Retinal pigment epithelial cell (primary cell): ENCODE data around the gene CFDP1.
"Not testable (repeated sequence)": the region's sequence is repeated elsewhere in the genome, so short reads cannot be mapped to it uniquely, and the experiment has no call there.

Experiments used
- DNase-seq: peaks from one replicate; pipeline ENCODE4 v3.0.0-alpha.2; 2010; ENCODE audit warnings: low read depth
- H3K4me3 ChIP-seq: 2 replicates; pipeline ENCODE4 v1.5.1; 2011; ENCODE audit warnings: mild to moderate bottlenecking, low read length, control low read depth, moderate library complexity
- CTCF ChIP-seq: conservative IDR thresholded peaks from 2 replicates; pipeline ENCODE4 v1.5.1; 2011; ENCODE audit warnings: low read depth, low read length, control low read depth, inconsistent platforms

CFDP1 gene

GRCh38 chr16:75286389-75286788 is 146.9 kb downstream of the CFDP1 start:
- no peak overlapping the region for H3K4me3 ChIP-seq
- DNase-seq = no peak
- TF ChIP-seq CTCF = no peak

GRCh38 chr16:75282466-75283281 is 150.6 kb downstream of the CFDP1 start:
- TF ChIP-seq CTCF = no peak
- no peak for DNase-seq
- H3K4me3 ChIP-seq = no peak overlapping the region

GRCh38 chr16:75281826-75282225 is 151.5 kb downstream of the CFDP1 start:
- no peak for DNase-seq
- TF ChIP-seq CTCF = no peak
- H3K4me3 ChIP-seq = no peak overlapping the region

- H3K4me3 ChIP-seq = not testable (repeated sequence)
These were observed 152.3 kb downstream of the CFDP1 start for GRCh38 chr16:75281009-75281408.

GRCh38 chr16:75280331-75280804 is 152.9 kb downstream of the CFDP1 start:
- TF ChIP-seq CTCF = no peak
- DNase-seq = no peak
- H3K4me3 ChIP-seq = no peak overlapping the region

More at GRCh38 chr16:75281009-75281408, 152.3 kb downstream of the CFDP1 start:
- DNase-seq = not testable (repeated sequence)

- no peak for TF ChIP-seq CTCF
- H3K4me3 ChIP-seq = no peak overlapping the region
- DNase-seq = no peak
These were observed 154.0 kb downstream of the CFDP1 start for GRCh38 chr16:75279305-75279704.

- TF ChIP-seq CTCF = no peak
- no peak for DNase-seq
- H3K4me3 ChIP-seq = no peak overlapping the region
These were observed 160.0 kb downstream of the CFDP1 start for GRCh38 chr16:75273054-75273925.

GRCh38 chr16:75272629-75273028 is 160.7 kb downstream of the CFDP1 start:
- not testable (repeated sequence) for H3K4me3 ChIP-seq, DNase-seq
